A172 (cell line): ENCODE data around the gene MYO18A. TPM values are rescaled to one million over a fixed set of nuclear protein-coding genes. Genes with fewer than 3 reads are reported as not detected.
"Not testable (repeated sequence)": the region's sequence is repeated elsewhere in the genome, so short reads cannot be mapped to it uniquely, and the experiment has no call there.

Source experiments
- DNase-seq: peaks from one replicate; pipeline ENCODE4 v3.0.0-alpha.2; 2015; ENCODE audit warnings: low spot score
- total RNA-seq: library from RNA; depleted of rRNA; stranded (reverse); fragments of >200 nt; shearing (Covaris generic); gene quantifications from 2 replicates; pipeline ENCODE4 v1.2.3, GENCODE V29; 2014

The MYO18A gene
- total RNA-seq, 1 experiment from 2014 or later = 35.8 TPM

GRCh38 chr17:29108823-29109476, 71.2 kb downstream of the MYO18A start:
- DNase-seq = no peak

DNA sequence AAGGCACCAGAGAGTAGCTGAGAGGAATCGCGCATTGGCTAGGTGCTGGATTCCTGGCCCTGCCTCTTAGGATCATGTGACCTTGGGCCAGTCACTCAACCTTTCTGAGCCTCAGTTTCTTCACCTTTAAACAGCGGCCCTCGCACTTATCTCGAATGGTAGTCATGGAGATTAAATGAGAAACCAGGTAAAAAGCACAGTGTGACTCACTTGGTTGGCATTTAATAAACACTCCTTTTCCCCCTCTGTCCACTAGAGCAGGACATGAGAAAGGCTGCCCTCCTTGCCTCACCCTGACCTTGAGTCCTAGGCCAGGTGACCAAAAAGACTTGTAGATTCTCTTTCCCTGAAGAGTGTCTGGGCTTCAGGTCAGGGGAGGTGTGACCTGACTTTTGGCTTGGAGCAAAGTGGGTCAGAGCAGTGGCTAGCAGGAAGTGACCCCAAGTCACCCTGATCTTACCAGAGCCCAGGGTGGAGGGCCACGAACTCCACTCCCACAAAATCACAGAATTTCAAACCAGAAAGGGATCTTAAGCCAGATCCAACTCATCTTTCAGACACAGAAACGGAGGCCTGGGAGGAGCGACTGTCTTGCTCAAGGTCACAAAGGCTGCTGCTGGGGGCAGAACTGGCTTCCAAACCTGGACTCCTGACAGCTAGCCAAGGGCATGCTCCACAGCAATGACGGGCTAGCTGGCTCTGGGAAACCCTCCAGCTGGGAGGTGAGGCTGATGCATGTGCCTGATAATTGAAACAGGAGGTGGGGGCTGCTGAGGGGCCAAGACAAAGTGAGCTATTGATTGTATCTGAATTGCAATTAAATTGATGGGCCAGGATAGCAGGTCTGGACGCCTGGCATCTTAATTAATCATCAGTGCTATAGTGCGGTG, 72.0 kb downstream of the MYO18A start:
- DNase-seq = peak; percentile 85

- peak; percentile 22 for DNase-seq
Measured at GRCh38 chr17:29107084-29107483, 73.1 kb downstream of the MYO18A start.

GRCh38 chr17:29103341-29103740, 76.9 kb downstream of the MYO18A start:
- DNase-seq = peak; percentile 50

DNA sequence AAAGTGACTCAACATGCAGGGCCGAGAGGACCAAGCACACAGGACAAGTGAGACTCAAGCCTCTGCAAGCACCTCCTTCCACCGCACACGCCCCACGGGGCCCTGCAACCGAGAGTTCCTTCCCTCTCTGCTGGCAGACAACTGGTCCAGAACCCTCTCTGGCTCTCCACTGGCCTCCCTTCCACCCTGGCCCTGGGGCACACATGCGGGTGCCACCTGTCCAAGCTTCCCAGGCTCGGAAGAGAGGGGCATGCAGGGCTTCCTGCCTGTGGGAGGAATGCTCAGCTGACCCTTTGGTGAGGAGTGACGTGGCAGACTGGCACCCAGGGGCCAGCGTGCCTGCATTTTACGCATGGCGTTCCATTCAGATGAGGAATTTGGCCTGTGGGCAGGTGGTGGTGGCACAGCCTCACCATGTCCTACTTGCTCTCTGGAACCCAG, 77.4 kb downstream of the MYO18A start:
- peak; percentile 98 for DNase-seq

DNA sequence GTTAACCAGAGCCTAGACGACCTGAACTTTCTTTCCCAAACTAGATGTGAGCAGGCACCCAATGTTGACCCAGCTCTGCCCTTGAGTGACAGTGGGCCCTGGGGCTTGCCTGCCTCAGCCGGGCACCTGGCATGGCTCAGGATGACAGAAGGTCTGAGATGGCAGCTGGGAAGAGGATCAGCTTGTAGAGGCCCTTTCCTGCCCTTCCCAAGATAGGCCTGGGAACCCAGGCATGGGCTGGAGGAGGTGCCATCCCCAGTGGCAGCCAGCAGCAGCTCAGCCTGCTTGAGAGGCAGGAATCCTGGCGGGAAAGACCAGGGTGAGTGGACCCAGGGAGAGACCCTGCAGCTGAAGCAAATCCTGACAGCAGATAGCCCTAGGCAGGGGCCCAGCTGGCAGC, 78.2 kb downstream of the MYO18A start:
- DNase-seq = peak; percentile 28

DNA sequence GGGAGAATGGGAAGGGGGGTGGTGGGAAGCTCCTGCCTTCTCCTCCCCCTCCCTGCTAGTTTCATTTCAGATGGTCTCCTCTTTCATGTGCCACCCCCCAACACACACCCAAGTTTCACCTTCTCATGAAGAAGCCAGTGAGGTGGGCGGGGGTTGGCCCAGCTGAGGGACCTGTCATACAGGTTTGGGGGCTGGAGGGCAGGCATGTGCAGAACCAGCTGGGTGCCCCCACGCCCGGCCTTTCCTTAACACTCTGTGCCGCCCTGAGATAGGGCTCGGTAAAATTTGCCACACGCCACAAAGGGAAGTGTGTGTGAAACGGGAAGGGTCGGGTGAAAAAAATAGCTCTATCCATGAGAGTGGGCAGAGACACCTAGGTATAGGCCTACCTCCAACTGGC, 79.9 kb downstream of the MYO18A start:
- no peak for DNase-seq

DNA sequence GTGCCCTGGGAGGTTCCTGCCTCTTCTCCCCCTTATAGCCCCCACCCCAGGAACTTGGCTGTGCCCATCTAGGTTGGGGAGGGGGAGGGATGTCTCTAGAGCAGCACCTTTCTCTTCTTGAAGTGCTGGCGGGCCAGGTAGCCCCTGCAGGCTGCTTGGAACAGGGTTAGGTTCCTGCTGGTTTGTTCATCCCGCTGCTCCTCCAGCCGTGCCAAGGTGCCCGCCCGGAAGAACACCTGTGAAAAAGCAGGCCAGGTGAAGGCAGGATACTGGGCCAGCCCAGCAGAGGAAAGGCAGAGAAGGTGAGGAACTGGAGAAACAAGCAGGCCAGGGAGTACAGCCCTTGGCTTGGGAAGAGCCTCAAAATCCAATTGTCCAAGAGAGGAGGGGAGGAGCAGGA, 80.7 kb downstream of the MYO18A start:
- no peak for DNase-seq

- DNase-seq = no peak
Measured at GRCh38 chr17:29096094-29096493, 84.1 kb downstream of the MYO18A start.

DNA sequence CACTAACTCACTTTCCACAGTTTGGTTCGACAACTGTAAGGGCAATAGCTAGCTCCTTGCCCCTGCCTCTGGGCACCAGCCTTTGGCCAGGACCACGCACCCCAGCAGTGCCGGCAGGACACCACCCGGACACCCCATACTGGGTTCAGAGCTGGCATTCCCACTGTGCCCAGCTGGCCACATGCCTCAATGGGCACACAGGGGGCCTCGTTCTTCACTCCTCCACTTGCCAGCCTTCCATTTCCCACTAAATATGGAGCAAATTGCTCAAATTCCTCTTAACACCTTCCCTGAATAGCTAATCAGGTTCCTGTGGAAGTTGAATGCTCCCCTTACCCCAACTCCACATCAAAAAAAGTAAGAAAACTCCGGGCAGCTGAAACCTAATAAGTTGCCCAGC, 84.8 kb downstream of the MYO18A start:
- DNase-seq = no peak

DNA sequence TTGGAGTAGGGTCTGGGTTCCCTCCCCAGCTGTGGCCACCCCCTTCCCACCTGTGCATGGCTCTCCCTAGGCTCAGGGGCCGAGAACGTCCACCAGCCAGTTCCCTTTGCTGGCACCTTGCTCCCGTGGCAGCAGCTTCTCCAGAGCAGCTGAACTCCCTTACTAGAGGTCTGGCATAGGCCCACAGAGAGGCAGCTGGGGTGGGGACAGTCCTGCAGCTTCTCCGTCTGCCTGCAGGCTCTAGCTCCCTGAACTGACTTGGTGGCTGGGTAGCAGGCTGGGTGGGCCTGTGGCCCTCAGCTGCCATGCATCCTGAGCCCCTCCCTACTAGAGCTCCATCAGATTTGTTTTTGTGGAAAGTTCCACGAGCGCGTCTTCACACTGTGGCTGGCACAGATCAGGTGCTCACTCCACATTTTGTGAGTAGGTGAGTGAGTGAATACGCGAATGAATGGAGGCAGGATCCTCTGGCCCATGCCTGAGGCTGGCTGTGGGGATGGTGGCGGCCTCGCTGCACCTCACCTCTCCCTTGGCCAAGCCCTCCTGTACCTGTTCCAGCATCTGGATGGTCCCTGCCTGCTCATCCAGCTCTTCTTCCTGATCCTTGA, 86.0 kb downstream of the MYO18A start:
- DNase-seq = no peak

GRCh38 chr17:29093090-29093871, 86.9 kb downstream of the MYO18A start:
- DNase-seq = no peak

- DNase-seq = no peak
Measured at GRCh38 chr17:29091606-29092289, 88.5 kb downstream of the MYO18A start.

DNA sequence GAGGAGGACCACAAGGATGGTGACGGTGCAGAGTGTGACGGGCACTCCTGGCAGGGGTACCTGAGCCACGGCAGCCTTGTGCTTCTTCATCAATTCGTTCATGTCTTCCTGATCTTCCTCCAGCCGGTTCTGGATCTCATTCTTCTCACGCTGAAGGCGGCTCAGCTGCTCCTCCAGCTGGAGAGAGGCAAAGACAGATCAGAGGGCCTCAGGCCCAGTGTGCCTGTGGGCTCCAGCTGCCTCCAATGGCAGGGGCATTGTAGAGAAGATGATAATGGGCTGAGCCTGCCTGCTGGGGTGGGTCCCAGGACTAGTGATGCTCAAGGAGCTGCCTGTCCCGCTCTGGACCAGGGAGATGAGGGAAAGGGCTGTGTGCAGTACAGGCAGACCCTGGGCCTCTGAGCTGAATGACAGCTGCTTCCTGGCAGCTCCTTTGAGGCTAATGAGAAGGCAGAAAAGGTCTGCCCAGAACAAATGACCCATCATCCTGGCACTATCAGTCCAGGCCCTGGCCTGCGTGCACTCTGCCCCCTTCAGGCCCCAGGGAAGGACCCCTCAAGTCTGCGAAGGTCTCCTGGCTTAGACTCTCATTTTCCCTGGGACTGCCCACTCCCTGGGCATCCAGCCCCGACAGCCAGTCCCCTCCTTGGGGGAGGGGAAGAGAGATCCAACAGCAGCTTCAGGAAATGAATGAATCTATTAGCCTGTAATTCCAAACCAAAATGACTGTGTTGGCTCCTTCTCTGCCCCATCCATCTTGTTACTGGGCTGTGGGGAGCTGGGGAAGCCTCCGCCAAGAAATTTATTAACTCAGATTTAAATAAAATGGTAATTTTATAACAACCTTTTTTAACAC, 89.2 kb downstream of the MYO18A start:
- no peak for DNase-seq

DNA sequence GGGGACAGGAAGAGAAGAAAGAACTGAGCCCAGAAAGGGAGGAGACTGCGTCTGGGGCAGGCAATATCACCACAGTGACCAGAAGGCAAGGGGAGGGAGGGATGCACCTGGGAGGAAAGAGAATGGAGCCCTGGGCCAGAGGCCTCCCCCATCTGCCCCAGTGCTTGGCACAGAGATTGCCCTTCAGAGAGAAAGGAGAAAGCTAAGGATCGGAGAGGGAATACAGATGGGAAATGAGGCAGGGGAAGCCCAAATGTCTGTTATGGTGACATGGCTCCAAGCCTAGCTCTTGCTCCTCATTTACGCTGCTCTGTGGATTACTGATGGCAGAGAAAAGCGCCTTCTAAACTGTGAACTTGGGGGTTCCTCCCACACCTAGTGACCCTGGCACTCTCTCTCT, 90.1 kb downstream of the MYO18A start:
- no peak for DNase-seq

GRCh38 chr17:29089601-29090044, 90.6 kb downstream of the MYO18A start:
- DNase-seq = no peak

GRCh38 chr17:29088782-29089181, 91.4 kb downstream of the MYO18A start:
- DNase-seq = not testable (repeated sequence)

GRCh38 chr17:29086628-29087332, 93.4 kb downstream of the MYO18A start:
- no peak for DNase-seq

- no peak for DNase-seq
Measured at GRCh38 chr17:29085223-29085622, 95.0 kb downstream of the MYO18A start.
